GM18499 (cell line): Measurements from ENCODE around the gene DNAH9.

Experiments used
- ATAC-seq: cut with Tn5 transposase; IDR thresholded peaks from one replicate; pipeline ENCODE4 v1.9.1; 2021; ENCODE audit warnings: moderate number of reproducible peaks; ENCODE audit not compliant: insufficient read depth, unreplicated experiment

Gene DNAH9

DNA sequence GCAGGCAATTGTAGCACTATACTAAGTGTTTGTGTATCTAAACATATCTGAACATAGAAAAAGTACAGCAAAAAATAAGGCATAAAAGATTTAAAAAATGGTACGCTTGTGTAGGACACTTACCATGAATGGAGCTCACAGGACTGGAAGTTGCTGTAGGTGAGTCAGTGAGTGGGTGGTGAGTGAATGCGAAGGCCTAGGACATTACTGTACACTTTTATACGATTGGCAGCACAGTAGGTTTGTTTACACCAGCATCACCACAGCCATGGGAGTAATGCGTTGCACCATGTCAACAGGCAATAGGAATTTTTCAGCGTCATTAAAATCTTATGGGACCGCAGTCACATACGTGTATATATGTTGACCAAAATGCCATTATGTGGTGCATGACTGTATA lies 45.6 kb downstream of the DNAH9 start:
- no peak for ATAC-seq

DNA sequence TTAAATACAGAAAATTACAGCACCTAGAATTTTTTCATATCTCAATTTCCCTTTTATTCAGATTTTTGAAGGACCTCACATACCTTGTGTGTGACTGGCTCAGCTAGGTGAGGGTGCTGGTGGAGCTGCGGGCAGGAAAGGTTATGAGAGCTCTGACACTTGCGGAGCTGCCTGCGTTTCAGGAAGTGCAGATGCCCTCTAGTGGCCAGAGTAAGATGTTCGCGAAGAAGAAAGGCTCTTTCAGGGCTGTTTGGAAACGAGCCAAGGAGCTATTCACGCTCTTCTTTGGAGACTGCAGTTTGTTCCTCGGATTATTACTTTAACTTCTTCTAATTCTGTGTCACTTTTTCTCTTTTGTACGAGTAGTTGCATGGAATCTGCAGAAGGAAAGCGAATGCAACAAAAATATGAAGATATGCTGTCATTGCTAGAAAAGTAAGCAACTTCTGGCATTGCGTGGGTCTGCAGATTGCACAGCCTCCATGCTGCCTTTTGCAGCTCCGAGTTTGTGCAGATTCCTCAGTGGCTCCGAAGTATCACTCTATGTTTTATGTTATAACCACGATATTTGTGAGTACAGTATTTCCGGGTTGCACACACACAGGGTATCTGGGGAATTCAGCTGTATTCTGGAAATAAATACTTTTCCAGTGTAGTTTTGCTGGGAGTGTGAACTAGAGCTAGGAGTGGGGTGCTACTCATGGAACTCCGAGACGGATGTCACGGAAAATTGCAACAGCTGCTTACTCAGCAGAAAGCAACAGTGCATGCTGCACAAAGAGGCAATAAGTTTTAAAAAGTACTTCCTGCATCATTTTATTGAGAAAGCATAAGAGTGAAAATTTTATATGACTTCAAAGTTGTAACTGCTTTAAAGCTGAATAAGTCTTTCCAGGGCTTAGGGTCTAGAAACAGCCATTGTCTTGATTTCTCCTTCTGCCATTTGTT lies 46.3 kb downstream of the DNAH9 start:
- no peak for ATAC-seq

DNA sequence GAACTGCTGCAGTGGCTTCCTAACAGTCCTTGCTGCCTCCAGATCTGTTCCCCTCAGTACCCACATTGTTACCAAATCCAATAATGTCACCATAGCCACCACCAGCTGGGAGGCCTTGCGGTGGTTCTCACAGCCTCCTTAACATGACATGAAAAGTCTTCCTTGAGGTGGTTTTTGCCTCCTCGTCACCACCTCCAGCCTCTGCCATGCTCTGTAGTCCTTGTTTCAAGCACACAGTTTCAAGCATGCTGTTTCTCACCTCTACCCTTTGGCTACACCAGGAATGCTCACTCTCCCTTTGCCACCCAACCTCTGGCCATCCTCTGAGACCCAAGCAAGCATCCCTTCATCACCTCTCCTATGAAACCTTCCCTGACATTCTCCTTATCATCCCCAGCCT lies 47.2 kb downstream of the DNAH9 start:
- no peak for ATAC-seq

DNA sequence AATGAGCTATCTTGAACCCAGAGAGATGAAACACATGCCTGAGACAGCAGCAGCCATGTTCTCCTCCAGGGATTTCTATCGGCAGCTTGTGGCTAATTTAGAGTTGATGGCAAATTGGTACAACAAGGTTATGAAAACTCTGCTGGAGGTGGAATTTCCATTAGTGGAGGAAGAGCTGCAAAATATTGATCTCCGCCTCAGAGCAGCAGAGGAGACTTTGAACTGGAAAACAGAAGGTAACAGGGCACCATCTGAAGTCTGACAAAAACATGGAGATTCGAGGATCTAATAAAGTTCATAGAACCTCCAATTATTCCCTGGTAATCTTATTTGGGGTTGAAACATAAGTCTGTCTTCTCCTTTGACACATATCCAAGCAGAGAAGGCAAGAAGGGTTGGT lies 52.8 kb downstream of the DNAH9 start:
- no peak for ATAC-seq

DNA sequence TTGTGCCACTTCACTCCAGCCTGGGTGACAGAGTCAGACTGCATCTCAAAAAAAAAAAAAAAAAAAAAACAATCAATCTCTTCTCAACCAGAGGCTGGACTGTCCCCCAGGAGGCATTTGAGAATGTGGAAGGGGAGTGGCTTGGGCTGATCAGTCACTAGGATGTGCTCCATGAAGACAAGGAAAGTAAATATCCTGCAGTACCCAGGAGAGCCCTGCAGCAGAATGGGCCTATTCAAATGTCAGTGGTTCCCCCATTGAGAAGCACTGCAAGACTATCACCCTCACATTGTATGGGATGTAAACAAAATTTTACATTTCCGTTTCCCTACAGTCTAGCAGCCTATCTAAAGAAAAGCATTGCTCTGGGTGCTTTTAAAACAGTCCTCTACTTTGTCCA lies 70.3 kb downstream of the DNAH9 start:
- no peak for ATAC-seq

DNA sequence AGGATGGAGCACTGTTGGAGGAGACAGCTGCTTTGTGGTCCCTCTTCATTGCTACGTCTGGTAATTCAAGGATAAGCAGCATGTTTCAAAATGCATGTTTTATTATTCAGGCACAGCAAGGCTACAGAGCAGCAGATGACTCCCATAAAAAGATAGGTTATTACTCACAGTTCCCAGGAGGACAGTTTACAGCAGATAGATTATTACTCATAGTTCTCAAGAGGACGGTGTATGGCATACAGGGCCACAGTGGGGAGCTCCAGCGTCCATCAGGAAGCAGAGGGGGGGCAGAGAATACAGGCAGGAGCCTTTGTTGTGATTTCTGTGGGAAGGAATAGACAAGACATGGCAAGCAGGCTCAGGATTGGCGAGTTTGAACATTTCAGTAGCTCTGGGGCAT lies 72.9 kb downstream of the DNAH9 start:
- ATAC-seq = no peak

DNA sequence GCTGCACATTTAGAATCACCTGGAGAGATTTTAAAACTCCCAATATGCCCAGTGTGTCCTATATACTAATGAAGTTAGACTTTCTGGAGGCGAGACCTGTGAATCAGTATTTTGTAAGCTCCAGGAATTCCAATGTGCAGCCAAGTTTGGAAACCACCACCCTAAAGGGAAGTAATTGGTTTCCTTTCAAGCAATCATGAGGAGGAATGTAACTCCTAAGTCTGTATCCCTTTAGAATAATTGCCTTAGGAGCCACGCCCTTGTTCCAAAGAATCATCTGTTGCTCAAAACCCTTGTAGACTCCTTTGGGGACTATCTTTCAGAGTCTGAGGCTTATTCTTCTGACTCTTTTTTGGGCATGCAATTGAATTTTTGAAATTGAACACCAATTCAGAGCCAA lies 84.4 kb downstream of the DNAH9 start:
- ATAC-seq = no peak

DNA sequence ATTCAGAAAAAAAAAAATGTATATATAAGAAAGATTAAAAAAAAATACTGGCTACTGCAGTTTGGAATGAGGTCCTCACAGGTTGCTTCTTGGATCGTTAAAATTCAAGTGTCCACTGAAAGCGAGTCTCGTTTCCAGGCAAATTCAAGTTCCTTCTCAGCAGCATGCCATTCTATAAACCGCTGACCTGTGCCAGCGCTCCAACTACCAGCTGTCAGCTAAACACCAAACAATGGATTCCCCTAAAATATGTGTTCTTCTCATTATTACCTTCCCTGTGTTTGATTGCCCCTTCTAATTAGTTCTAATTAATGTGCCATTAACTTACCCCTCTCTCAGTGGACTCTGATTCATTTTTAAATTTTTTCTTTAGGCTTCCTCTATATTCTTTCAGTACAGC lies 92.4 kb downstream of the DNAH9 start:
- no peak for ATAC-seq

DNA sequence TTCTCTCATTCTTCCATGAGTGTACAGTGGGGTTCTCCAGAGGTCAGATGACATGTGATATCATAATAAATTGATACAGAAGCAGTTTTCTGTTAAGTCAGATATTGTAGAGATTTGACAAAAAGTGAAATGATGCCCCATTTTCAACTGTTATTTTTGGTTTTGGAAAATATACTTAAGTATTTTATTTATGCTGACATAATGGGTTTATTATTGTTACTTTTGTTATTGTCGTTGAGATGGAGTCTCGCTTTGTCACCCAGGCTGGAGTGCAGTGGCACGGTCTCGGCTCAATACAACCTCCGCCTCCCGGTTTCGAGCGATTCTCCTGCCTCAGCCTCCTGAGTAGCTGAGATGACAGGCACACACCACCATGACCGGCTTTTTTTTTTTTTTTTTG lies 94.4 kb downstream of the DNAH9 start:
- no peak for ATAC-seq

DNA sequence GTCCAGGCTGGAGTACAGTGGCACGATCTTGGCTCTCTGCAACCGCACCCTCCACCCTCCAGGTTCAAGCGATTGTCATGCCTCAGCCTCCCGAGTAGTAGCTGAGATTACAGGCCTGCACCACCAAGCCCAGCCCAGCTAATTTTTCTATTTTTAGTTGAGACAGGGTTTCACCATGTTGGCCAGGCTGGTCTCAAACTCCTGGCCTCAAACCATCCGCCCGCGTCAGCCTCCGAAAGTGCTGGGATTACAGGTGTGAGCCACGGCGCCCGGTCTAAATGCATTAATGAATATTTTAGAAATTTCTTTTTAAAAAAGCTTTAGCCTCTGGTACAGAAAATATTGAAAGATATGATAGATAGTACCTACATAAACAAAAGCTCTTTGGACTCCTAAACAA lies 95.0 kb downstream of the DNAH9 start:
- no peak for ATAC-seq

DNA sequence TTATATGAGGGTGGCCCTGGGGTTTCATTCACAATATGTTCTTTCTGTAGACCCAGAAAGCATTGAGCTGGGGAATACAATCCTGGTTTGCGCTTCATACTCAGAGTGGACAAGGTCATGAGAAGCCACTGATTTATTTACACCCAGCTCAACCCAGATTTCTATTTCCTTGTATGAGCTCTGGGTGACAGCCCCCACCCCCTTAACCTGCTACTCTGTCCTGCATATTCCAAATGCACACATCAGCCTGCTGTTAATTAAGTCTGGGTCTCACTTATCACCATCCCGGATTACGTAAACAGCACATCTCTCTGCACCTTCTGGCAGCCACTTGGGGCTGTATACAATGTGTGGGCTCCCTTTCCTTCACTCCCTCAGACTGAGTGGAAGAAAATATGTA lies 102.4 kb downstream of the DNAH9 start:
- ATAC-seq = no peak

DNA sequence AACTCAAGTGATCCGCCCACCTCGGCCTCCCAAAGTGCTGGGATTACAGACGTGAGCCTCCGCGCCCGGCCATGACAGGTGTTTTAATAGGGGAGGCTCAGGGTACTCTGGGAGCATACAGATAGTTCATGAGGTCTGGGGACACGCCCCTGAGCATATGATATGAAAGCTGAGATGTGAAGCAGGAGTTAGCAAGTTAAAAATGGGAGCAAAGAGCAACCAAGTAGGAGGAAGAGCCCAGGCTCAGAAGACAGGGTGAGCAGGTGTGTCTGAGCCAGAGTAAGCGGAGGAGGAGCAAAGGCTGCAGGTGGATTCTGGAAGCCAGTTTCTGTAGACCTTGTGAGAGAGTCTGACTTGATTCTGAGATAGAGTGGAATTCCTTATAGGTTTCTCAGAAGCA lies 103.6 kb downstream of the DNAH9 start:
- ATAC-seq = no peak

DNA sequence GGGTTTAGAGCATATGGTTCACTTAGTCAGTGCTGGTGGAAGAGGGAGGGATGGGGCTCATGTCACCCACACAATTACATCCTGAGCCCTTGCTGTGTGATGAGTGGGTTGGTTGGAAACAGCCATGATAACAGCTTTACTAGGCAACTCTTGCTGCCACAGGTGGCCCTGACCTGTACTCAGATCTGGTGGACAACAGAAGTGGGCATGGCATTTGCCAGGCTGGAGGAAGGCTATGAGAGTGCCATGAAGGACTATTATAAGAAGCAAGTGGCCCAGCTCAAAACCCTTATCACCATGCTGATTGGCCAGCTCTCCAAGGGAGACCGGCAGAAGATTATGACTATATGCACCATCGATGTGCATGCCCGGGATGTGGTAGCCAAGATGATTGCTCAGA lies 105.8 kb downstream of the DNAH9 start:
- ATAC-seq = no peak

DNA sequence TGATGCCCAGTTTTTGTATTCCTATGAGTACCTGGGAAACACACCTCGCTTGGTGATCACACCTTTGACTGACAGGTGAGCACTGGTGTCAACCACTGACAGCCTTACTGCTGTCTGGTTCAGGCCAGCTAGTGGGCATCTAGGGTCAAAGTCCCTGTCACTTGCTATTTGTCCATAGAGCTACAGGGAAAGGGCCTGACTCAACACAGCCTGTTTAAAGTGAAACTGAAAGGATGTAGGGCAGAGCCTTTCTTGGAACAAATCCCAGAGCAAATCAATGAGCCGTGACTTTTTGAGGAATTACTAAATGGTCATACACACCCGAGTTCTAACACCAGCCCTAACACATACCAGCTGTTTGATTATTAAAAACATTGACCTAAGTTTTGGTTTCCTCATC lies 106.8 kb downstream of the DNAH9 start:
- no peak for ATAC-seq

DNA sequence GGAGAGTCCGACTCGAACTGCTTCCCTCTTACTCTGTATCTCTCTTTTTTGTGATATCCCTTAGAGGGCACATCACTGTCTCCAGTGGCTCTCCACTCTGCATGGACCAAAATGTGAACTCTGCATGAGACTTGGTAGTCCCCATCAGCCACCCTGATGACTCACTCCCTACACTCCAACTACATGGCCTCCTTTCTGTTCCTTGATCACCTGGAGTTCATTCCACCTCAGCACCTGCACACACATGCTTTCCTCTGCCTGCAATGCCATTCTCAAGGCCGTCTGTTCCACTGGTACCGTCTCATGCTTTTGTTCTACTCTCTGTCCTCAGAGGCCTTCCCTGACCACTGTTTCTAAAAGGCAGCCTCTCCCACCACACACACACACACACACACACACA lies 109.3 kb downstream of the DNAH9 start:
- no peak for ATAC-seq

DNA sequence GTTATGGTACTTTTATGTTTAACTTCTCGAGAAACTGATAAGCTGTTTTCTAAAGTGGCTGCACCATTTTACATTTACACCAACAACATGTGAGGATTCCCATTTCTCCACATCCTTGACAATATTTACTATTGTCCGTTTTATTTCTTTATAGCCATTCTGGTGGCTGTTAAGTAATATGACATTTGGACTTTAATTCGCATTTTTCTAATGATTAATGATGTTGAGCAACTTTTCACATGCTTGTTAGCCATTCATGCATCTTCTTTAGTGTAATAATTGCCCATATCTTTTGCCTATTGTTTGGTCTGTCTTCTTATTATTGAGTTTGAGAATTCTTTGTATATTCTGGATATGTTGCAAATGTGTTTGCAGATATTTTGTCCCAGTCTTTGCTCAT lies 114.2 kb downstream of the DNAH9 start:
- ATAC-seq = no peak

DNA sequence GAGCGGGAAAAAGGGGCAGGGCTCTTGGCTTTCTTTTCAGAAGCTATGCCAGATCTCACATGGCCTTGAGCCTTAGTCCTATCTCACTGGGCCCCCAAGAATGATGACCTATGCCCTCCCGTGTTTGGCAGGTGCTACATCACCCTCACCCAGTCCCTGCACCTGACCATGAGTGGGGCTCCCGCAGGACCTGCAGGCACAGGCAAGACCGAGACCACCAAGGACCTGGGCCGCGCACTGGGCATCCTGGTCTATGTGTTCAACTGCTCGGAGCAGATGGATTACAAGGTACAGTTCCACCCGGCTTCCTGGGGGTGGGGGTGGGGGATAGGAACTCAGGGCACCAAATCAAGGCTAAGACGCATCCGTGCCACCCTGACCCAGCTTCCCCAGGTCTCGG lies 120.9 kb downstream of the DNAH9 start:
- no peak for ATAC-seq

DNA sequence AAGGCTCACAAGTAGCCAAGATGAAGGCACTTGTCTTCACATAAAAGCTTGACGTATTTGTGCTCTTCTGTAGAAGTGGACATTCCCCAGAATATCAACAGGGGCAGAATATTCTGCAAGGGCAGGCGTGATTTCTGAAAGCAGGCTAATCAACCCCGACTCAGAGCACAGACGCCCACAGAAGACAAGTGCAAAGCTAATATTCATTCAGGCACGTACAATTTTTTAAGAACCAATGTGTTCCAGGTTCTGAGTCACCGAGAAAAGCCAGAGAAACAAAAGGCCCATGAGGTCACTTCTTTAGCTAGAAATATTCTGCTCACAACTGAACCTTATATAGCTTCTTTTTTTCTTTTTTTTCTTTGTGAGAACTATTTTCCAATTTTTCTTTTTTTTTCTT lies 121.6 kb downstream of the DNAH9 start:
- no peak for ATAC-seq

DNA sequence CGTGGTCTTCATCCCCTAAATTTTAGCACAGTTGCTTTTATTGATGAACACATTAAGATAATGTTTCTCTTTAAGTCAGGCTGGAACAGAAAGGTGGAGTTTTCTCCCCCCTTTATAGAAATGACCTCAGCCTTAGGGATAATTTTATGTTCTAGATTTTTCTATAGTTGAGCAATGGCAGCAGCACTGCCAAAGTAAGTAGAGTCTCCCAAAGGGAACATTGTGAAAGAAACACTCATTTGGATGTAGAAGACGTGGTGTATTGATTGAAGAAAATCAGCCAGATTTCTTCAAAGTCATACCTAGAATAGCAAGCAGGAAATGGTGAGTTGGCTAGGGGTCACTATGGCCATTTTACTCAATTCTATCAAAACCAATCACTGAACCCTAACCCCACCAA lies 122.5 kb downstream of the DNAH9 start:
- no peak for ATAC-seq

DNA sequence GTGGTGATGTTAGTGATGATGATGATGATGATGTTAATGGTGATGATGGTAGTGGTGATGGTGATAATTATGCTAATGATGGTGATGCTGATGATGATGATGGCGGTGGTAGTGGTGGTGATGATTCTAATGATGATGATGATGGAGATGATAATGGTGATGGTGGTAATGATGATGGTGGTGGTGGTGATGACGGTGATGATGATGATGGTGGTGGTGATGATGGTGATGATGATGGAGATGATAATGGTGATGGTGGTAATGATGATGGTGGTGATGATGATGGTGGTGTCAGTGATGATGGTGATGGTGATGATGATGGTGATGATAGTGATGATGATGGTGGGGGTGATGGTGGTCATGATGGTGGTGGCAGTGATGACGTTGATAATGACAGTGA lies 132.5 kb downstream of the DNAH9 start:
- ATAC-seq = no peak

DNA sequence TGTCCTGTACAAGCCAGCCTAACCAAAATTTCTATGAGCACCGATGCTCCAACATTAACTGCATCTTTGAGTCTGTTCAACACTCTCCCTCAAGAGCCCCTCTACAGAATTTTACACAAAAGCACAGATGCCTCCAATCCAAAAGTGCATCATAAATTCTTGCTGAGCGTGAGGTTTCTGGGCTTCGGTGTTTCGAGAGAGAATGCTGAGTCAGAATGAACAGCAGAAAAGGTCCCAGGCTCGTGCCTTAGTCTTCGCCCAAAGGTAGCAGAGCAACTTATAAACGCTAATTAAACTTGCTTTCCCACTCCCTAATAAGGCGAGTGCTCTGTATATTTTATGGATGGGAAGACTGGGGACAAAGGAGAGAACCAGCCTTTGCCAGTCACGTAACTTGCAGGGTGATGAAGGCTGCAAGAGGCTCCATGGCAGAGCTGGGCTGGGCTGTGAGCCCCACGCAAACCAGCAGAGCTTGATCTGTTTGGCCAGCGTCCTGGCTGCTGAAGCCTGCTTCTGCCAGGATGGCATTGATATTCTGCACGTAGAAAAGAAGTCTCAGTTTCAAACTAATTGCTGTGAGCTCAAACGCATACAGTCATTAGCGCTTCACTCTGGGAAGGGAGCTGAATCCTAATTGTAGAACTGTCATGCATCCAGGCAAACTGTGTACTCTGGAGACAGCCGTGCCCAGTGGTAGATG lies 138.5 kb downstream of the DNAH9 start:
- no peak for ATAC-seq

DNA sequence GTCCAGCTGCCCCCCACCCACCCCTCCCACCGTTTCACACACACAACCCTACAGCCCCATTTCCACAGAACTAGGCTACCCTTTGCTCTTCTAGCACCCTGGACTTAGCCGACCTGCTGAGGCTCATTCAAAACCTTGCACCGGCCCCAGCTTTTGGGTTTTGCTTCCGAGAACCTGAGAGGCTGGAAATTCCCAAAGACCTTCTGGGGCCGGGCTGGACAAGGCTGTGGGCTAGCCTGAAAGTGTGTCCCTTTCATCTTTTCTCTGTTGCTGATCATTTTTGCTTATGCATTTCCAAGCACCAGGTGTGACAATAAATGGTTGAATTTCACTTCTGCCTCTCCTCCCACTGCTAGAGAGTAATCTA lies 139.0 kb downstream of the DNAH9 start:
- ATAC-seq = no peak
